Raji (cell line): ENCODE measurements around the gene RCAN2.

Source experiments
- POLR2A ChIP-seq: IDR thresholded peaks from 2 replicates; pipeline ENCODE4 v1.6.1; 2011; ENCODE audit warnings: low read depth, low read length, control low read depth; ENCODE audit not compliant: insufficient read depth

Gene RCAN2

DNA sequence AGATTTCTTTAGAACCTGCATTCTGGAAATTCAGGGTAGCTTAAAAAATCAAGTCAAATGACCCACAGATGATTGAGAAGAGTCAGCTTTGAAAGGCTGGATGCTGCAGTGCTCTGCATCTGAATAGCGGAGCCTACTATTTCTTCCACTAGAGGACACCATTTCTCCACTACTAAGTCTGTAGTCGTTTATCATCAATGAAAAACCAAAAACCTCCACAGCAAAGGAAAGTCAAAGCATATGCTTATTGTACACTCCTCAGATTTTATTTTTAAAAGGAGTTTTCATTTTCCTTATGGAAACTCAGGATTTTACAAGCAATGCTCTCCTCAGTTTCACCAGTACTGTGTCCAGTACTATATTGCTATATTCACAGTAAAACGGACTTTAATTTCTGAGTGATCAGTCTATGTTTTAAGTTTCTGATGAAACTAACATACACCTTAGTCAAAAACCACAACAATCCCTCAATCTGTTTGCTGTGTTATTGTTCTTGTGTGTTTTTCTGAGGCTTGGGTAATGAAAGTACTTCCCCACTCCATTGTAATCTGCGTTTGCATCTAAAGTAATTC is 269.9 kb downstream of the RCAN2 start:
- TF ChIP-seq POLR2A: no peak

DNA sequence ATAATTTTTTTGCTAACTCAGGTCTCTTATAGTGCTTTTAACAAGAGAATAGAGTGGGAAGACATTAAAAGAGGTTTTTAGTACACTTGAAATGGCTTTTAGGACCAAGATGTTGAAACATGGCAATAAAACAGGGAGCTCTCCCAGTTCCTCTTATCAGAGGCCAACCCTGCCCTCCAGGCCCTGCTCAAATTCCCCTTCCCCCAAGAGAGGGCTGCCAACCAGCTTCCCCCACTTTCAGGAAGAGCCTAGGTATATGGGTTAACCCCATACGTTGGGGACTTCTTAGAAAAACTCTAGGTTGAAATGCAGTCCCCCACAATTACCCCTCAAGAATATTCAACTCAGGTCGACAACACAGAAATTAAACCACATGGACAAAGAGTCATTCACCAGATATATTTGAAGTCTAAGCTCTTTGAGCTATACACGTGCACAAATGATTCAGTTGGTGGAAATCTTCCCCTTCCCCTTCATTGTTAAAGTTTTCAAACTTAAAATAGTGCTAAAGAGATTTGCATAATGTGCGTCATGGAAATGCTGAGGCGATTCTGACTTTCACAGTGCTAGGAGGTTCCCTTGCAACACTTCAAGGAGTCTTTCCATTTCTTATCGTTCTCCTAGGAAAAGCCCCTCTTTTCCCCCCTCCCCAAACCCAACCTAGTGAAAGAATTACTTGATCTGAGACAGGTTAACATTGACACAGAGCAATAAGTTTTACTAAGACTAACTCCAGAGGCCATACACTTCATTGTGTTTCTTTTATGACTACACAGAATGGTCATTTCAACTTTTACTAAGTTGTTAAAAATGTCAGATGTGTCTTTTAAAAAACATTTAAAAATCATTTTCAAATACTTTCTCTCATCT is 270.7 kb downstream of the RCAN2 start:
- no peak for TF ChIP-seq POLR2A

DNA sequence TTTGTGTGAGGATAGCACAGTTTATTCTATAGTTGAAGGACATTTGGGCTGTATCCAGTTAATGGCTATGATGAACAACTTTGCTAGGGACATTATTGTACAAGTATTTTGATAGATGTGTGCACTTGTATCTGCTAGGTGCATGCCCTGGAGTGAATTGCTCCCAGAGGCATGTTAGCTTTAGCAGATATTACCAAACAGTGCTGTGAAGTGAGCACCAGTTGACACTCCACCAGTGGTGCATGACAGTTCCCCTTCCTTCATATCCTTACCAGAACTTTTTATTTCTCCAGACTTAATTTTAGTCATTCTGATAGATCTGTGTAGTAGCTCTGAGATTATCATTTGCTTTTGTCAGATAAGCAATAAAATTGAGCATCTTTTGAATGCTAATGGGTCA is 271.6 kb downstream of the RCAN2 start:
- no peak for TF ChIP-seq POLR2A

DNA sequence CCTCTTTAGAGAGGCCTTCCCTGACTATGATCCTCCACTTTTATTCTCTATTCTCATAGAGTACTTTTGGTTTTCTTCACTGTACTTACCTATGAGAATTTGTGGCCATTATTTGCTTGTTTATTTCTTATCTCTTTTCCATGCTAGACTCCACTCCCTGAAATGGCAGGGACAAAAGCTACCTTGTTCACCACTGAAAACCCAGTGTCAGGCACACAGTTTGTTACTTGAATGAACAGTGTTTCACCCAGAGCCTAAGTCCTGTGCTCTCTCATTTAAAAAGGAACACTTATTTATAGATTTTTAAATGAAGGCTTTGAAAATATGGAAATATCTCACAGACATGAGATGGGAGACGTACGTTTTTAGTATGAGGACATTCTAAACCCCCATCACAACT is 272.8 kb downstream of the RCAN2 start:
- TF ChIP-seq POLR2A: no peak

DNA sequence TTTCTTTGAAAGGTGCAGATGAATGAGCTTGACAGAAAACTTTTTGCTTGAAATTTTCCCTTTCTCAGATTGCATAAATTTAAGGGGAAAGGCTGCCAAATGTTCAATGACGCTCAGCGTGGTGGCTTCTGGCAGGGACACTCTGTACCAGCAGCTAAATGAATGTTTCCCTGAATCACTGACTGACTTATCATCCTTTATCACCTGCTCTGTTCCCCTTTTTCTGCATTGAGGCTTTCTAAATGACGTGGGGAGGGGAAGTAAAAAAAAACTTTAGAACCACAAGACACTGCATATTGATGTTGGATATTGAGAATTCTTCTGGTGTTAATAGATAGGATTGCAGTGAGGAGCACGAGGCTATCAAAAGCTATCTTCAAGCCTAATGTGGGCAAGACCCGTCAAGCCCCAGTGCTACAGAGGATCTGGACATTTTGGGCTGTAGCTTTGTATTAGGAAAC is 273.5 kb downstream of the RCAN2 start:
- no peak for TF ChIP-seq POLR2A

DNA sequence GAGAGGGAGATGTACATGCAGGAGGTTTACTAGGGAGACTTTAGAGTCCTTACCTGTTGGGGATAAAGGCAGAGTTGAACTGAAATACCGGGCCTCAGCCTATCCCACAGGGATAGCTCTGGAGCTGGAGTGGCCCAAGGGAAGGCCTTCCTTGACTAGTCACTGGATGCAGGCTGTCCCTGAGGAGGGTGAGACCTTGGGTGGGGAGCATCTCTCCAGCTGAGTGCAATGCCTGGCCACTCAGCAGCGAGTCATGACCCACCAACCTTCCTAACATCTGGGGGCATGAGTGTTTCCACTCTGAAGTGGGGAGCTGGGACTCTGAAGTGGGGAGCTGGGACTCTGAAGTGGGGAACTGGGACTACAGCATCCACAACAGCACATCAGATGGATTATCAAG is 274.4 kb downstream of the RCAN2 start:
- TF ChIP-seq POLR2A: no peak

DNA sequence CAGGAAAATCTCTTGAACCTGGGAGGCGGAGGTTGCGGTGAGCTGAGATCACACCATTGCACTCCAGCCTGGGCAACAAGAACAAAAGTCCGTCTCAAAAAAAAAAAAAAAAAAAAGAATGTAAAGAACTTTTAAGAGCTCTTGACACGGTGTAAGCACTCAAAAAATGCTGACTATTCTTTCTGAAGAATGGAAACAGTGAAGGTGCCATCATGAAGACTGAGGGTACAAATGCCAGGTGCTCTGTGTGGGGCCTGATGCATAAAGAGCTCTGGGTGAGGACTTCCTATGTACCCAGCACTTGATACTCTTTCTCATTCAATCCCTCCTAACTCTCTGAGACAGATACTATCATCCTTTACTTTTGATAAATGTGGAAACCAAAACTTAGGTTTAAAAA is 275.5 kb downstream of the RCAN2 start:
- no peak for TF ChIP-seq POLR2A

DNA sequence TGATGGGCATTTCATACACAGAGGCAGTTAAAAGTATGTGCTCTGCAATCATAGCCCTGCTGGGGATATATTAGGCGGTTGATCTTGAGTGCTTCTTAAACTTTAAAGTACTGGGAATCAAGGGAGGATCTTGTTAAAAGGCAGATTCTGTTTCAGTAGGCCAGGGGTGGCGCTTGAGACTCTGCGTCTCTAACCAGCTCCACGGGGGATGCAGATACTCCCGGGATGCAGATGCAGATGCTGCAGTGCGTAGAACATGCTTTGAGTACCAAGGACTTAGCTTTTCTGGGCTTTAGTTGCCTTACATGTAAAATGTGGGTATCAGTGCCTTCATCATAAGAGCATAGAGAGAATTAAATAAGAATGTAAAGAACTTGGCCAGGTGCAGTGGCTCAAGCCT is 276.0 kb downstream of the RCAN2 start:
- TF ChIP-seq POLR2A: no peak

DNA sequence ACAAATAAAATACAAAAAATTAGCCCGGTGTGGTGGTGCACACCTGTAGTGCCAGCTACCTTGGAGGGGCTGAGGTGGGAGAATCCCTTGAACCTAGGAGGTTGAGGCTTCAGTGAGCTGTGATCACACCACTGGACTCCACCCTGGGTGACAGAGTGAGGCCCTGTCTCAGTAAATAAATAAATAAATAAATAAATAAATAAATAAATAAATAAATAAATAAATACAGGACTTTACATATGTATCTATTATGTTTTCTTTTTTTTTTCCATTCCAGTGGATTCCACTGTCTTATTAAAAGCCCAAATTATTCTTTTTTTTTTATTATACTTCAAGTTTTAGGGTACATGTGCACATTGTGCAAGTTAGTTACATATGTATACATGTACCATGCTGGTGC is 279.3 kb downstream of the RCAN2 start:
- TF ChIP-seq POLR2A: no peak

DNA sequence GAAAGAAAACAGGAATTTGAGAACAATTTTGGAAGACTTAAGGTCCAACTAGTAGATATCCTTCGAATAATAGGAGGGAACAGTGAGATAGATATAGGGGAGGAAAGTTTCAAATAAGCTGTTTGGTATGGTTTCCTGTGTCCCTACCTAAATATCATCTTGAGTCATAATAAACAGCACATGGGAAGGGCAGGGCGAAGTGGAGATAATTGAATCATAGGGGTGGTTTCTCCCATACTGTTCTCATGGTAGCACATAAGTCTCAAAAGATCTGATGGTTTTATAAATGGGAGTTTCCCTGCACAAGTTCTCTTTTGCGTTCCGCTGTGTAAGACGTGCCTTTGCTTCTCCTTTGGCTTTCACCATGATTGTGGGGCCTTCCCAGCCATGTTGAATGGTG is 281.0 kb downstream of the RCAN2 start:
- TF ChIP-seq POLR2A: no peak

DNA sequence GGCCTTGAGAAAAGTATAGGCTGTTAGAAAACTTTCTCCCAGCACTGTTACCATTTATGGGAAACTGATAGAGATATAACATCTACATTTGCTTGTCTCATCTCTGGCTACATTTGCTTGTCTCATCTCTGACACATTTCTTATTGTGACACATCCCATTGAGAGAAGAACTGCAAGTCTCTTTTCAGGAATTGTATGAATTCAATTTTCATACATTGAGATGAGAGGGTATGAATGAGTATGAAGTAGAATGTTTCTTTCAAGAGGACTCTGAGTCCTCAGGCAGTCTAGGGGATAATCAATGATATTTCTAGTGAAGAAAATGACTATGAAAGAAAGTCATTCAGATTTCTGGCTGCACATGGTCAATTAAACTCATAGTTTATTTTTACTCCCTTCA is 282.9 kb downstream of the RCAN2 start:
- no peak for TF ChIP-seq POLR2A

DNA sequence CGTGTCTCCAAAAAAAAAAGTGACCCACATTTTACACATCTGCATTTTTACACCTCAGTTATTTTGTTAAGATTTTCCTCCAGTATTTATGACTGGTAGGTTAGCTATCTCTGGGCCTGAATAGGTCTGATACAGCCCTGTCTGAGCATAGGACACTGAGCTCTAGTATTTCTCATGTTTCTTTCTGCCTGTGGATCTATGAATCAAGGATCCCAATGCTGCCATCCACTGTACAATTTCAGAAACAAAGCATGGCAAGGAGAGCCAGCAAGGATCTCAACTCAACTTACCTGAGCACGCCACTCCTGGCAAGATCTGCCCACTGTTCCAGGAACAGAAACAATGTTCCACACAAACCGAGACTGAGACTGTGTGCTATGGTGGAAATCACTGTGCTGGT is 284.1 kb downstream of the RCAN2 start:
- no peak for TF ChIP-seq POLR2A

DNA sequence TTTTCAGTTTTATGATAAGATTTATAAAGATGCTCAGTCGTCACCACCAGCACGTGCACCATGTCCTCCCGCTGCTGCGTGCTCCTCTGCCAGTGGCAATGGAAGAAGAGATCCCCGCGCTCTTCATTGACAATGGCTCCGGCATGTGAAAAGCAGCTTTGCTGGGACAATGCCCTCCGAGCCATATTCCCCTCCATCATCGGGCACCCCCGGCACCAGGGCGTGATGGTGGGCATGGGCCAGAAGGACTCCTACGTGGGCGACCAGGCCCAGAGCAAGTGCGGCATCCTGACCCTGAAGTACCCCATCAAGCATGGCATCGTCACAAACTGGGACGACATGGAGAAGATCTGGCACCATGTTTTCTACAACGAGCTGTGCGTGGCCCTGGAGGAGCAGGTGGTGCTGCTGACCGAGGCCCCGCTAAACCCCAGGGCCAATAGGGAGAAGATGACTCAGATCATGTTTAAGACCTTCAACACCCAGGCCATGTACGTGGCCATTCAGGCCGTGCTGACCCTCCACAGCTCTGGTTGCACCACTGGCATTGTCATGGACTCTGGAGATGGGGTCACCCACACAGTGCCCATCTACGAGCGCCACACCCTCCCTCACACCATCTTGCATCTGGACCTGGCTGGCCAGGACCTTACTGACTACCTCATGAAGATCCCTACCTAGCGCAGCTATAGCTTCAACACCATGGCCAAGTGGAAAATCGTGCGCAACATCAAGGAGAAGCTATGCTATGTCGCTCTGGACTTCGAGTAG is 286.2 kb downstream of the RCAN2 start:
- TF ChIP-seq POLR2A: no peak

DNA sequence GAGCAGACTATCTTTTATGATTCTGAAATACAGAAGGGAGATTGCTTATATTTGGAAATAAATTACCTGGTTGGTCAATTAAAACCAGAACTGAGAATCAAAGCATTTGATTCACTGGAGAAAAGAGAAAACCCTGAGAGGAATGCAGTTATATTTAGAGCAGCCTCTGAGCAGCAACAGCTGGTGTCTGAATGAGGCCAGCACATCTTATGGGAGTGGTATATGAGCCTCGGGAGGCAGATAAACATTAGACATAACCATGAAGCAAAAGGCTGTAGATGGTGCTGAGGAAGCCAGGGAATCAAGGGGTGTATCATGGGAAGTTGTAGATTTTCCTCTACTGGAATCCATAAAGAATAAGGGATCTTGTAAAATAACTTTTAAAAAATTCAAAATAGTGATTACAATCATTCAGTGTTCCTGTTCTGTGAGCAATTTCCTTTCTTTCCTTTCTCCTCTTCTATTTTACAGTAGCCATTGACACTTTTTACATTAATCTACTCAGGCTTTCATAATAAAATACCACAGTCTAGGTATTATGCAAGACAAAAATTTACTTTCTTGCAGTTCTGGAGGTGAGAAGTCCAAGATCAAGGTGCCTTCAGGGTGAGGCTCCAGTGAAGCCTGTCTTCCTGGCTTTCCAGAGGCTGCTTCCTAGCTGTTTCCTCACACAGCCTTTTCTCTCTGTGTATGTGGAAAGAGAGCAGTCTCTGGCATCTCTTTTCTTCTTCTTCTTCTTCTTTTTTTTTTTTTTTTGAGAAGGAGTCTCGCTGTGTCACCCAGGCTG is 287.7 kb downstream of the RCAN2 start:
- TF ChIP-seq POLR2A: no peak

DNA sequence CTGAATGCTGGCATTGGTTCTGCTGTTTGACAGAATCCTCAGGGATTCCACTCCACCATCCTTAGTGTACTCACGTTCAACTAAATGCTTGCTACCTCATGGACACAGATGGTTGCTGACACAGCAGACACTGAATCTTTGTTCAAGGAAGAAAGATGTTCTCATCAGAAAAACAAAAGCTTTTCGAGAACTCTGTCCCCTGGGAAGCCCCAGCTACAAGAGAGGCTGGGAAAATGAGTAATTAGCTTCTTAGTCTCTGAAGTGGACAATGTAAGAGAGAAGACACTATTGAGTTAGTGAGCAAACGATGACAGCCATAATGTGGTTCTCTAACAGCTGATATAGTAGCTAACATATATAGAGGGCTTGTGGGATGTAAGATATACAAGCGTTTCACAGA is 289.5 kb downstream of the RCAN2 start:
- TF ChIP-seq POLR2A: no peak
